Mesothelial cell of epicardium (in vitro differentiated cells): ENCODE data around the gene NIP7. TPM values are rescaled to one million over a fixed set of nuclear protein-coding genes. Genes with fewer than 3 reads are reported as not detected.

Source experiments
- total RNA-seq: library from RNA; stranded (reverse); gene quantifications from 3 replicates; pipeline ENCODE4 v1.2.1, GENCODE V29; 2021

The NIP7 gene
- total RNA-seq, 1 donor from 2014 or later: 31.4 TPM

Other genes starting within 250 kb of the NIP7 start
- 0.86 to 1.2 TPM (median 0.92 TPM) in 3 replicates for gene HAS3, start 234.1 kb upstream of the NIP7 start, total RNA-seq
- 91.9 to 96.7 TPM (median 95.2 TPM) in 3 replicates for gene CHTF8, start 207.2 kb upstream of the NIP7 start, total RNA-seq
- 45.0 to 49.4 TPM (median 48.0 TPM) in 3 replicates for gene UTP4, start 207.1 kb upstream of the NIP7 start, total RNA-seq
- gene SNTB2, start 152.6 kb upstream of the NIP7 start, total RNA-seq: 25.7 to 29.8 TPM (median 26.7 TPM) in 3 replicates
- 28.0 to 30.3 TPM (median 29.8 TPM) in 3 replicates for gene VPS4A, start 28.4 kb upstream of the NIP7 start, total RNA-seq
- gene PDF, start 9.2 kb upstream of the NIP7 start, total RNA-seq: 13.5 to 14.1 TPM (median 13.6 TPM) in 3 replicates
- gene COG8, start 208 bp upstream of the NIP7 start, total RNA-seq: 48.2 to 49.4 TPM (median 49.0 TPM) in 3 replicates
- 1.2 to 1.7 TPM (median 1.4 TPM) in 3 replicates for gene TMED6, start 12.0 kb downstream of the NIP7 start, total RNA-seq
- 36.8 to 42.4 TPM (median 39.2 TPM) in 3 replicates for gene TERF2, start 46.2 kb downstream of the NIP7 start, total RNA-seq
- 96.6 to 102 TPM (median 101 TPM) in 3 replicates for gene CYB5B, start 84.8 kb downstream of the NIP7 start, total RNA-seq
- 82.7 to 92.5 TPM (median 90.6 TPM) in 3 replicates for gene NFAT5, start 226.2 kb downstream of the NIP7 start, total RNA-seq